ENCODE measurements around the gene PHOX2A.

The PHOX2A gene

DNA sequence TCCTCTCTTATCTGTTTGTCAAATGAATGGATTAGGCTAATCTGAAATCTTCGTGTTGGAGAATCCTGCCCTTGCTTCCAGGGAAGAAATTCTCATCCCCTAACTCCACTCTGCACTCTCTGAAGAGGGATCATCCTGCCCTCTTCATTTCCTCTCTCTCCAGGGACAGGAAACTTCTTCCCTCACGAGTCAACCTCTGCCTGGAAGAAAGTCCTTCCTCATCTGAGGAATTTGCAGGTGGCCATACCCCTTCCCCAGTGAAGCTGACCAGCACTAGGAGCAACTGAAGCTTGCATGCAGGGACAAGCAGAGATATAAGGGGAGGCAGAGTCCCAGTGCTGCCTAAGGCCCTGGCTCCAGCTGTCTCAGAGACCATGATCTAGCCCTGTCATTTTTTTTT is 3.6 kb upstream of the PHOX2A start:
- DNase-seq = no peak

- no peak for DNase-seq
Observed at GRCh38 chr11:72245263-72245816, 1.4 kb upstream of the PHOX2A start.

DNA sequence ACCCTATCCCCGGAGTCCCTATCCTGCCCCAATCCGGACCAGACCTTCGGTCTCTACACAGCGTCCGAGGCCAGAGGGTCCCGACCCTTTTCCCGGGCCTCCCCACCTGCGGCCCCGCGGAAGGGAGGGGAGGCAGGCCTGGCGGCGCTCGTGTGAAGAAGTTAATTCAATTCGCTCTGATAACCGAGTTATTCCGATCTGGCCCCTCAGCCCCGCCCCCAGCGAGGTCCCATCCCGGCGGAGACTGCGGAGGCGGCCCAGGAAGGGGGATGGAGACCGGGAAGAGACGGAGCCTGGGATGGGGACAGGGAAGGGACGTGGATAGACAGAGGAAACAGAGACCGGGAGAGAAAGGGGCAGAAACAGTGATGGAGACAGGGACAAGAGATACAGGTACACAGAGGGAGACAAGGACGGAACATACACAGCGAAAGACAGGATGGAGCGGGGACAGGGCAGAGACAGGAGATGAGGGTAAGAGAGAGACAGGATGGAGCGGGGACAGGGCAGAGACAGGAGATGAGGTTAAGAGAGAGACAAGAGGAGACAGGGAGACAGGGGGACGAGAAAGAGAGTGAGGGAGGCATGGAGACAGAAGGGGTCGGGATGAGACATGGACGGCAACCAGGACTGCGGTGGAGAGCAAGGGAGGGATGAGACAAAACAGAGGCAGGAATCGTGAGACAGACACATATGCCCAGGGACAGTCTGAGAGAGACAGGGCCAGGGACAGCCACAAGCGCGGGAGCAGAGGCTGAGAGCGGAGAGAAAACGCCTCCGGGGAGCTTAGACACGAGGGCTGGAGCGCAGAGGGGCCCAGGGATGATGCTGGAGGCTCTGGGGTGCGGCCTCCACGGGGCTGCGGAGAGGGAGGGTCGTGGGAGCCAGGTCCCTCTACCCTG is 636 bp upstream of the PHOX2A start:
- DNase-seq = no peak

GRCh38 chr11:72243173-72244059 is 560 bp downstream of the PHOX2A start:
- no peak for DNase-seq

- DNase-seq = no peak
Observed at GRCh38 chr11:72242141-72242540, 1.8 kb downstream of the PHOX2A start.

- no peak for DNase-seq
Observed at GRCh38 chr11:72241291-72241781, 2.6 kb downstream of the PHOX2A start.

GRCh38 chr11:72240461-72241290 is 3.3 kb downstream of the PHOX2A start:
- no peak for DNase-seq

DNA sequence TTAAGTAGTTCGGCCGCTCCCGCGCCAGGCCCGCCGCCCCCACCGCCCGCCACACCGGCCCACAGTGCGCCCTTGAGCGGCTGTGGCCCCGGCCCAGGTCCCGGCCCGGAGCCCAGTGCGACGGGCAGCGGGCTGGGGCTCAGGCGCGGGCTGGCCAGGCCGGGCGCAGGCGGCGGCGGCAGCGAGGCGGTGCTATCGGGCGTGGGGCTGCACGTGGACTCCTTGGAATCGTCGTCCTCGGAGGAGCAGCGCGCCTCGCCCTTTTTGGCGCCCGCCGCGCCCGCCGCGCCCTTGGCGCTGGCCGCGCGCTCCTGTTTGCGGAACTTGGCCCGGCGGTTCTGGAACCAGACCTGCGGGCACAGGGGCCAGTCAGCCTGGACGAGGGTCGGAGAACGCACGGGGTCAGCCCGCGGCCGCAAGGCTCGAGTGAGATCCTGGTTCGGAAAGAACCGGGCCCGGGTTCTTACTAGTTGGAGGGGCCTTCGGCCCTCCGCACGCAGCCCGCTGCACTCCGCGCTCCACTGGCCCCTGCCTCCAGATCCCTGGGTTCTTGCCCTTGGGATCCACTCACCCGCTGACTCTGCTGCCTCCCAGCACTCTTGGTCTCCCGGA is 4.0 kb downstream of the PHOX2A start:
- DNase-seq = no peak

GRCh38 chr11:72239313-72239848 is 4.6 kb downstream of the PHOX2A start:
- DNase-seq = peak; percentile 33

GRCh38 chr11:72238492-72239312 is 5.3 kb downstream of the PHOX2A start:
- DNase-seq = no peak

- DNase-seq = peak; percentile 26
Observed at GRCh38 chr11:72238040-72238450, 5.9 kb downstream of the PHOX2A start.

GRCh38 chr11:72237112-72237931 is 6.7 kb downstream of the PHOX2A start:
- no peak for DNase-seq

- no peak for DNase-seq
Observed at GRCh38 chr11:72236774-72237111, 7.2 kb downstream of the PHOX2A start.

DNA sequence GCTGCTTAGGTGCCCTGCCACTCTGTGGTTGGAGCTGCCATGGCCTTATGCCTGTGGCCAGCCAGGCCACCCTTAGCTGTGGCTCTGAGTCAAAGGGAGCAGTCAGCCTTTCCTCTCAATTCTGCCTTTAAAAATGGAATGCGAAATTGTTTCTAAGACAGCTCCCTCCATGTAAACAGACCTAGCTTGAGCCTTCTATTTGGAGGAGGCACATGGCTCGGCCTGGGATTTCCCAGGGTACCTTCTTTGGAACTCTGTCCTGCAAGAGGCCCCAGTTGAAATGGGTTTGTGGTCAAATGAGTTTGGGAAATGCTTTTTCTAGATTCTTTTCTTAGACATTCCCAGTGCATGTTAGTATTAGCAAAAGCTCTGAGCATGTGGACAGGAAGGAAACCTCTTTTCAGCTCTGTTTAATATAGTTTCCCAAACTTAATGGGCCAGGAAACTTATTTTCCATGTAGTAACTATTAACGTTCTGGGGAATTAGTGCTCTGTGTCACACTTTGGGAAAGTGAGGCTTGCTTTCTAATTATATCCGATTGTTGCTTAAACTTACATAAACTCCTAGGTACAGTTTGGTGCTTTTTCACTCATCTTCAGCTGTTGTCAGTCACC is 7.8 kb downstream of the PHOX2A start:
- no peak for DNase-seq

DNA sequence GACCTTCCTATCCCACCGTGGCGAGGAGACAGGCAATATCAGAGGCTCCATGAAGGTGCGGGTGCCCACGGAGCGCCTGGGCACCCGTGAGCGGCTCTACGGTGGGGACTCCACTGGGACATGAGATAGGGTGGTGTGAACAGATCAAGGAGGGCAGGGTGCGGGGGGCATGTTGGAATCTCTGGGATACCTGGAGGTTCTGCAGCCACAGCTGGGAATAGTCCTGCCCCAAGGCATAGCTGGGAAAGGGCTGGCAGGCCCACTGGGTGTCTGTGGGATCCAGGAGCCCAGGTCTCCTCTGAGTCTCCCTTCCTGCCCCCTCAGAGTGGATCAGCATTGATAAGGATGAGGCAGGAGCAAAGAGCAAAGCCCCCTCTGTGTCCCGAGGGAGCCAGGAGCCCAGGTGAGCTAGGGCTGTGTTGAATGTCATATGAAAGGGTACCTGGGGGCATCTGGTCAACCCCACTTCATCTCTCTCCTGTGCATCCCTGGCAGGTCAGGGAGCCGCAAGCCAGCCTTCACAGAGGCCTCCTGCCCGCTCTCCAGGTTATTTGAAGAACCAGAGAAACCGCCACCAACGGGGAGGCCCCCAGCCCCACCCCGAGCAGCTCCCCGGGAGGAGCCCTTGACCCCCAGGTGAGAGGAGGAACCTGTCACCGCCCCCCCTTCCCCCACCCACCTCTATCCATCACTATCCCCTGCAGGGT is 8.5 kb downstream of the PHOX2A start:
- DNase-seq = no peak

DNA sequence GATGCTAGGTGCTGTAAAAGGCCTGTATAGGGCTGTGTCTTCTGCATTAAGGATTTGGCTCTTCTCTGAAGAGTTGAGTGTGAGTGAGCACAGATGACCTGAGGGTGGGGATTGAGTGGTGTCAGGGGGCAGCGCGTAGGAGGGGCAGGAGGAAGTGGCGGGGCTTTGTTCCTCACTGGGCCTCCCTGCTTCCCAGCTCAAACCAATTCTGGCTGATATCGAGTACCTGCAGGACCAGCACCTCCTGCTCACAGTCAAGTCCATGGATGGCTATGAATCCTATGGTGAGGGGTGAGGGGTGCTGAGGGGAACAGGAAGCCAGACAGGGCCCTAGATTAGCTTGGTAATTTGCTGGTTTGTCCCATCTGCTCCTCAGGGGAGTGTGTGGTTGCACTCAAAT is 9.1 kb downstream of the PHOX2A start:
- no peak for DNase-seq

GRCh38 chr11:72234514-72234830 is 9.5 kb downstream of the PHOX2A start:
- no peak for DNase-seq

GRCh38 chr11:72233773-72234513 is 10.0 kb downstream of the PHOX2A start:
- DNase-seq = no peak

Data from NCI-H1092 (cell line).